ENCODE results near the gene C21orf91.

DNA sequence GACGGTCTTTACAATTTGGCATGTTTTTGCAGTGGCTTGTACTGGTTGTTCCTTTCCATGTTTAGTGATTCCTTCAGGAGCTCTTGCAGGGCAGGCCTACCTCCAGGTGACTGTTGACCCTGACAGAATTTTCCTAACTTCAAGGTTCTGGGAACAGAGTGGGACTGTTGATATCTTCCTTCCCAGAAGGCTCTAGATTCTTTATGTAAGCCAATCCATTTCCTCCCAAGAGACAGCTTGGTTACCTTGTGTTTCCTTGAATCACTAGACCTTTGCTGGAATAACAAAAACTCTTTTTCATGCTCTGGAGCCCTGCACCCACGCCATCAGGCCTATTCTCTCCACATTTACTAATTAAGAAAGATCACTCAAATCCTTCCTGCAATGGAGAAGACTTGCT lies 67.0 kb downstream of the C21orf91 start:
- TF ChIP-seq CTCF (conservative IDR thresholded peaks at IDR 0.05; ENCODE audit: low read length) (no peak), EZH2phosphoT487 (IDR thresholded peaks at IDR 0.05; ENCODE audit: borderline replicate concordance) (no peak)

All from Loucy (cell line).